Measurements from ENCODE around the gene EIF4A2. TPM values are rescaled to one million over a fixed set of nuclear protein-coding genes. Genes with fewer than 3 reads are reported as not detected.
A peak's percentile ranks its signal among the peaks of the same experiment; 100 is the strongest.

The EIF4A2 gene
- total and polyA plus RNA-seq, 2 of the 13 experiments (the other 11 are each of a cell fraction or from before 2014, with no cell fraction given), result 480 to 596 TPM

DNA sequence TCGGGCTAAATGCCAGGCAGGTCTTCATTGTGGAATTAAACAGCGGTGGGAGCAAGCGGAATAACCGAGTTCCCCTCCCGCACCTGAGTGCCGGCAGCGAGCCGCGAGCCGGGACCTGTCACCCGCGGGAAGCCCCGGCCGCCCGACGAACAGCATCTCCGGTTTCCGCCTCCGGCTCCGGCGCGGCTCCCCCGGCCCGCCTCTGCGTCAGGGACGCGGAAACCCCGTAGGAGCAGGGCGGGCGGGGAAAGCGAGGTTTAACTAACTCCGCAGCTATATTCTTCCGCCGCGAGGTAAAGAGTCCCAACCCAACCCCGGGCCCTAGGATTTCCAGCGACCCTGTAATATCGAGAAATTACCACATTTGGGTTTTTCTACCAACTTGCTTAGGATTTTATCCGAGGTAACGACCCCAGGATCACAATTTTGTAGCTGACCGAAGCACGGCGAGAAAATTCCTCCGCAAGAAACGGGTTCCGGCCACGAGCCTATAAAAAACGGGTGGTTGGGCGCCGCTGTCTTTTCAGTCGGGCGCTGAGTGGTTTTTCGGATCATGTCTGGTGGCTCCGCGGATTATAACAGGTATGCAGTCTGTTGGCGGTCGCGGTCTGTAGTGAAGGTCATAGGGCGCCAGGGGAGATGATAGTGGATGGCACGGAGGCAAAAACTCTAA is at the start of gene EIF4A2 (continued):
- no peak for TF ChIP-seq ZSCAN30 (CRISPR knock-in tag; IDR thresholded peaks at IDR 0.05)
- peak; percentile 42; the same call in 1 of the 2 replicates for TF ChIP-seq ZNF703 (CRISPR knock-in tag; IDR thresholded peaks at IDR 0.05; ENCODE audit: borderline replicate concordance)
- TF ChIP-seq FOXP1 (IDR thresholded peaks at IDR 0.05), result peak; percentile 22; the same call in 1 of the 2 replicates
- TF ChIP-seq FOXP1 (CRISPR knock-in tag; IDR thresholded peaks at IDR 0.05), result no peak
- TF ChIP-seq, protein P1, sequence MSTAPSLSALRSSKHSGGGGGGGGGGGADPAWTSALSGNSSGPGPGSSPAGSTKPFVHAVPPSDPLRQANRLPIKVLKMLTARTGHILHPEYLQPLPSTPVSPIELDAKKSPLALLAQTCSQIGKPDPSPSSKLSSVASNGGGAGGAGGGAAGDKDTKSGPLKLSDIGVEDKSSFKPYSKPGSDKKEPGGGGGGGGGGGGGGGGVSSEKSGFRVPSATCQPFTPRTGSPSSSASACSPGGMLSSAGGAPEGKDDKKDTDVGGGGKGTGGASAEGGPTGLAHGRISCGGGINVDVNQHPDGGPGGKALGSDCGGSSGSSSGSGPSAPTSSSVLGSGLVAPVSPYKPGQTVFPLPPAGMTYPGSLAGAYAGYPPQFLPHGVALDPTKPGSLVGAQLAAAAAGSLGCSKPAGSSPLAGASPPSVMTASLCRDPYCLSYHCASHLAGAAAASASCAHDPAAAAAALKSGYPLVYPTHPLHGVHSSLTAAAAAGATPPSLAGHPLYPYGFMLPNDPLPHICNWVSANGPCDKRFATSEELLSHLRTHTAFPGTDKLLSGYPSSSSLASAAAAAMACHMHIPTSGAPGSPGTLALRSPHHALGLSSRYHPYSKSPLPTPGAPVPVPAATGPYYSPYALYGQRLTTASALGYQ (CRISPR knock-in tag; IDR thresholded peaks at IDR 0.05), result peak; percentile 61; the same call in 1 of the 2 replicates
- TF ChIP-seq ZFP36L1 (CRISPR knock-in tag; IDR thresholded peaks at IDR 0.05), result 0 out of 2 replicates have a peak, but pooled peaks have one; percentile 14
- TF ChIP-seq XBP1 (CRISPR knock-in tag; IDR thresholded peaks at IDR 0.05), result 0 out of 2 replicates have a peak, but pooled peaks have one; percentile 5
- no peak for TF ChIP-seq ZNF446 (CRISPR knock-in tag; IDR thresholded peaks at IDR 0.05)
- TF ChIP-seq, protein P2, sequence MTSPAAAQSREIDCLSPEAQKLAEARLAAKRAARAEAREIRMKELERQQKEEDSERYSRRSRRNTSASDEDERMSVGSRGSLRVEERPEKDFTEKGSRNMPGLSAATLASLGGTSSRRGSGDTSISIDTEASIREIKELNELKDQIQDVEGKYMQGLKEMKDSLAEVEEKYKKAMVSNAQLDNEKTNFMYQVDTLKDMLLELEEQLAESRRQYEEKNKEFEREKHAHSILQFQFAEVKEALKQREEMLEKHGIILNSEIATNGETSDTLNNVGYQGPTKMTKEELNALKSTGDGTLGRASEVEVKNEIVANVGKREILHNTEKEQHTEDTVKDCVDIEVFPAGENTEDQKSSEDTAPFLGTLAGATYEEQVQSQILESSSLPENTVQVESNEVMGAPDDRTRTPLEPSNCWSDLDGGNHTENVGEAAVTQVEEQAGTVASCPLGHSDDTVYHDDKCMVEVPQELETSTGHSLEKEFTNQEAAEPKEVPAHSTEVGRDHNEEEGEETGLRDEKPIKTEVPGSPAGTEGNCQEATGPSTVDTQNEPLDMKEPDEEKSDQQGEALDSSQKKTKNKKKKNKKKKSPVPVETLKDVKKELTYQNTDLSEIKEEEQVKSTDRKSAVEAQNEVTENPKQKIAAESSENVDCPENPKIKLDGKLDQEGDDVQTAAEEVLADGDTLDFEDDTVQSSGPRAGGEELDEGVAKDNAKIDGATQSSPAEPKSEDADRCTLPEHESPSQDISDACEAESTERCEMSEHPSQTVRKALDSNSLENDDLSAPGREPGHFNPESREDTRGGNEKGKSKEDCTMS (CRISPR knock-in tag; conservative IDR thresholded peaks at IDR 0.05), result no peak
- TF ChIP-seq, protein P3, sequence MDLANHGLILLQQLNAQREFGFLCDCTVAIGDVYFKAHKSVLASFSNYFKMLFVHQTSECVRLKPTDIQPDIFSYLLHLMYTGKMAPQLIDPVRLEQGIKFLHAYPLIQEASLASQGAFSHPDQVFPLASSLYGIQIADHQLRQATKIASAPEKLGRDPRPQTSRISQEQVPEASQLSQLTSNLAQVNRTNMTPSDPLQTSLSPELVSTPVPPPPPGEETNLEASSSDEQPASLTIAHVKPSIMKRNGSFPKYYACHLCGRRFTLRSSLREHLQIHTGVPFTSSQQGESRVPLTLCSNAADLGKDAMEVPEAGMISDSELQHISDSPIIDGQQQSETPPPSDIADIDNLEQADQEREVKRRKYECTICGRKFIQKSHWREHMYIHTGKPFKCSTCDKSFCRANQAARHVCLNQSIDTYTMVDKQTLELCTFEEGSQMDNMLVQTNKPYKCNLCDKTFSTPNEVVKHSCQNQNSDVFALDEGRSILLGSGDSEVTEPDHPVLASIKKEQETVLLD (CRISPR knock-in tag; IDR thresholded peaks at IDR 0.05; ENCODE audit: low read depth), result peak; percentile 98
- peak; percentile 52; the same call in 1 of the 2 replicates for TF ChIP-seq CBX5 (CRISPR knock-in tag; IDR thresholded peaks at IDR 0.05; ENCODE audit: borderline replicate concordance)
- peak; percentile 82; the same call in 1 of the 2 replicates for TF ChIP-seq ISX (CRISPR knock-in tag; conservative IDR thresholded peaks at IDR 0.05)
- TF ChIP-seq, protein P4, sequence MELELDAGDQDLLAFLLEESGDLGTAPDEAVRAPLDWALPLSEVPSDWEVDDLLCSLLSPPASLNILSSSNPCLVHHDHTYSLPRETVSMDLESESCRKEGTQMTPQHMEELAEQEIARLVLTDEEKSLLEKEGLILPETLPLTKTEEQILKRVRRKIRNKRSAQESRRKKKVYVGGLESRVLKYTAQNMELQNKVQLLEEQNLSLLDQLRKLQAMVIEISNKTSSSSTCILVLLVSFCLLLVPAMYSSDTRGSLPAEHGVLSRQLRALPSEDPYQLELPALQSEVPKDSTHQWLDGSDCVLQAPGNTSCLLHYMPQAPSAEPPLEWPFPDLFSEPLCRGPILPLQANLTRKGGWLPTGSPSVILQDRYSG (CRISPR knock-in tag; IDR thresholded peaks at IDR 0.05), result no peak; the same call in 1 of the 2 replicates
- TF ChIP-seq CAMTA2 (CRISPR knock-in tag; IDR thresholded peaks at IDR 0.05; ENCODE audit: borderline replicate concordance), result 0 out of 2 replicates have a peak, but pooled peaks have one; percentile 29
- TF ChIP-seq SP4 (CRISPR knock-in tag; IDR thresholded peaks at IDR 0.05), result peak; percentile 63
- peak; percentile 83 for TF ChIP-seq HOXA3 (CRISPR knock-in tag; IDR thresholded peaks at IDR 0.05)
- TF ChIP-seq, protein P5, sequence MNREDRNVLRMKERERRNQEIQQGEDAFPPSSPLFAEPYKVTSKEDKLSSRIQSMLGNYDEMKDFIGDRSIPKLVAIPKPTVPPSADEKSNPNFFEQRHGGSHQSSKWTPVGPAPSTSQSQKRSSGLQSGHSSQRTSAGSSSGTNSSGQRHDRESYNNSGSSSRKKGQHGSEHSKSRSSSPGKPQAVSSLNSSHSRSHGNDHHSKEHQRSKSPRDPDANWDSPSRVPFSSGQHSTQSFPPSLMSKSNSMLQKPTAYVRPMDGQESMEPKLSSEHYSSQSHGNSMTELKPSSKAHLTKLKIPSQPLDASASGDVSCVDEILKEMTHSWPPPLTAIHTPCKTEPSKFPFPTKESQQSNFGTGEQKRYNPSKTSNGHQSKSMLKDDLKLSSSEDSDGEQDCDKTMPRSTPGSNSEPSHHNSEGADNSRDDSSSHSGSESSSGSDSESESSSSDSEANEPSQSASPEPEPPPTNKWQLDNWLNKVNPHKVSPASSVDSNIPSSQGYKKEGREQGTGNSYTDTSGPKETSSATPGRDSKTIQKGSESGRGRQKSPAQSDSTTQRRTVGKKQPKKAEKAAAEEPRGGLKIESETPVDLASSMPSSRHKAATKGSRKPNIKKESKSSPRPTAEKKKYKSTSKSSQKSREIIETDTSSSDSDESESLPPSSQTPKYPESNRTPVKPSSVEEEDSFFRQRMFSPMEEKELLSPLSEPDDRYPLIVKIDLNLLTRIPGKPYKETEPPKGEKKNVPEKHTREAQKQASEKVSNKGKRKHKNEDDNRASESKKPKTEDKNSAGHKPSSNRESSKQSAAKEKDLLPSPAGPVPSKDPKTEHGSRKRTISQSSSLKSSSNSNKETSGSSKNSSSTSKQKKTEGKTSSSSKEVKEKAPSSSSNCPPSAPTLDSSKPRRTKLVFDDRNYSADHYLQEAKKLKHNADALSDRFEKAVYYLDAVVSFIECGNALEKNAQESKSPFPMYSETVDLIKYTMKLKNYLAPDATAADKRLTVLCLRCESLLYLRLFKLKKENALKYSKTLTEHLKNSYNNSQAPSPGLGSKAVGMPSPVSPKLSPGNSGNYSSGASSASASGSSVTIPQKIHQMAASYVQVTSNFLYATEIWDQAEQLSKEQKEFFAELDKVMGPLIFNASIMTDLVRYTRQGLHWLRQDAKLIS (CRISPR knock-in tag; IDR thresholded peaks at IDR 0.05), result peak; percentile 83
- TF ChIP-seq ZNF563 (CRISPR knock-in tag; IDR thresholded peaks at IDR 0.05), result peak; percentile 90
- TF ChIP-seq HNRNPL (IDR thresholded peaks at IDR 0.05; ENCODE audit: low read depth, low read length), result peak; percentile 59
